HAP-1 (cell line): ENCODE results near the gene ARHGAP15.

ENCODE experiments used
- DNase-seq, 2 experiments: peaks; one replicate each; pipeline ENCODE4 v3.0.0-alpha.2; 2016 to 2020; ENCODE audit warnings: low spot score in 2 of 2
- H3K27me3 ChIP-seq: fragments of 250-450 bp; sonication (Bioruptor Pico); 2 replicates; pipeline ENCODE4 v1.5.1; 2020; ENCODE audit warnings: low read depth, mild to moderate bottlenecking, moderate library complexity
- H3K36me3 ChIP-seq: fragments of 250-450 bp; sonication (Bioruptor Pico); replicated peaks from 2 replicates; pipeline ENCODE4 v1.5.1; 2020; ENCODE audit warnings: mild to moderate bottlenecking
- H3K4me1 ChIP-seq: fragments of 250-450 bp; sonication (Bioruptor Pico); 2 replicates; pipeline ENCODE4 v1.5.1; 2020; ENCODE audit warnings: mild to moderate bottlenecking
- H3K4me3 ChIP-seq: fragments of 250-450 bp; sonication (Bioruptor Pico); 2 replicates; pipeline ENCODE4 v1.5.1; 2020; ENCODE audit warnings: mild to moderate bottlenecking, moderate library complexity
- H3K9me3 ChIP-seq: fragments of 250-450 bp; sonication (Bioruptor Pico); 2 replicates; pipeline ENCODE4 v1.5.1; 2020; ENCODE audit warnings: mild to moderate bottlenecking, moderate library complexity
- in situ Hi-C: fragments of 300-500 bp; cut with MboI; formaldehyde crosslinking; loops from 3 replicates; pipeline ENCODE4 v1.14.3; 2020; ENCODE audit warnings: low sequenced_read_pairs, inconsistent platforms, mixed read lengths

ARHGAP15 gene

GRCh38 chr2:143420313-143420712 is 291.1 kb downstream of the ARHGAP15 start:
- no peak overlapping the region for H3K4me3 ChIP-seq
- H3K9me3 ChIP-seq = no peaks in the 10 kb centered on the region
- DNase-seq = no peak
- in situ Hi-C loops = no loop called here
- no peaks in the 10 kb centered on the region for H3K27me3 ChIP-seq
- no peaks in the 10 kb centered on the region for H3K4me1 ChIP-seq
- H3K36me3 ChIP-seq = no peaks in the 10 kb centered on the region

GRCh38 chr2:143422681-143423080 is 293.5 kb downstream of the ARHGAP15 start:
- H3K4me1 ChIP-seq = no peaks in the 10 kb centered on the region
- H3K36me3 ChIP-seq = no peaks in the 10 kb centered on the region
- in situ Hi-C loops = no loop called here
- no peak for DNase-seq
- no peak overlapping the region for H3K4me3 ChIP-seq
- H3K27me3 ChIP-seq = no peaks in the 10 kb centered on the region
- H3K9me3 ChIP-seq = no peaks in the 10 kb centered on the region

- H3K36me3 ChIP-seq = no peaks in the 10 kb centered on the region
- no peak overlapping the region for H3K4me3 ChIP-seq
- in situ Hi-C loops = no loop called here
- DNase-seq = no peak
- H3K4me1 ChIP-seq = no peaks in the 10 kb centered on the region
- no peaks in the 10 kb centered on the region for H3K27me3 ChIP-seq
- no peaks in the 10 kb centered on the region for H3K9me3 ChIP-seq
Measured at GRCh38 chr2:143425896-143426295, 296.7 kb downstream of the ARHGAP15 start.

- H3K4me3 ChIP-seq = no peak overlapping the region
- no peaks in the 10 kb centered on the region for H3K9me3 ChIP-seq
- H3K27me3 ChIP-seq = no peaks in the 10 kb centered on the region
- H3K36me3 ChIP-seq = no peaks in the 10 kb centered on the region
- DNase-seq = no peak
- no peaks in the 10 kb centered on the region for H3K4me1 ChIP-seq
- in situ Hi-C loops = no loop called here
Measured at GRCh38 chr2:143426296-143426695, 297.1 kb downstream of the ARHGAP15 start.

GRCh38 chr2:143428700-143429099 is 299.5 kb downstream of the ARHGAP15 start:
- Histone ChIP-seq H3K4me1 (no peaks in the 10 kb centered on the region), H3K27me3 (no peaks in the 10 kb centered on the region), H3K9me3 (no peaks in the 10 kb centered on the region), H3K4me3 (no peak overlapping the region), H3K36me3 (no peaks in the 10 kb centered on the region)
- in situ Hi-C loops = no loop called here
- no peak for DNase-seq

- DNase-seq = no peak
Measured at GRCh38 chr2:143429932-143430679, 300.9 kb downstream of the ARHGAP15 start.

GRCh38 chr2:143431316-143431715 is 302.1 kb downstream of the ARHGAP15 start:
- in situ Hi-C loops = no loop called here
- H3K4me3 ChIP-seq = no peak overlapping the region
- no peaks in the 10 kb centered on the region for H3K9me3 ChIP-seq

More at GRCh38 chr2:143429932-143430679, 300.9 kb downstream of the ARHGAP15 start:
- in situ Hi-C loops = no loop called here
- Histone ChIP-seq H3K9me3 (no peaks in the 10 kb centered on the region), H3K27me3 (no peaks in the 10 kb centered on the region), H3K4me1 (no peaks in the 10 kb centered on the region), H3K36me3 (no peaks in the 10 kb centered on the region), H3K4me3 (no peak overlapping the region)

GRCh38 chr2:143433251-143433650 is 304.0 kb downstream of the ARHGAP15 start:
- no peak for DNase-seq
- H3K4me1 ChIP-seq = no peaks in the 10 kb centered on the region
- in situ Hi-C loops = no loop called here
- no peaks in the 10 kb centered on the region for H3K36me3 ChIP-seq
- H3K9me3 ChIP-seq = no peaks in the 10 kb centered on the region
- H3K4me3 ChIP-seq = no peak overlapping the region
- H3K27me3 ChIP-seq = no peaks in the 10 kb centered on the region

More at GRCh38 chr2:143431316-143431715, 302.1 kb downstream of the ARHGAP15 start:
- Histone ChIP-seq H3K36me3 (no peaks in the 10 kb centered on the region), H3K4me1 (no peaks in the 10 kb centered on the region), H3K27me3 (no peaks in the 10 kb centered on the region)
- no peak for DNase-seq

GRCh38 chr2:143433840-143434239 is 304.6 kb downstream of the ARHGAP15 start:
- no peaks in the 10 kb centered on the region for H3K27me3 ChIP-seq
- in situ Hi-C loops = no loop called here
- H3K36me3 ChIP-seq = no peaks in the 10 kb centered on the region
- H3K4me3 ChIP-seq = no peak overlapping the region
- no peaks in the 10 kb centered on the region for H3K4me1 ChIP-seq
- no peak for DNase-seq
- no peaks in the 10 kb centered on the region for H3K9me3 ChIP-seq

- H3K4me1 ChIP-seq = no peaks in the 10 kb centered on the region
- in situ Hi-C loops = no loop called here
- no peaks in the 10 kb centered on the region for H3K9me3 ChIP-seq
- no peak overlapping the region for H3K4me3 ChIP-seq
- no peaks in the 10 kb centered on the region for H3K36me3 ChIP-seq
- H3K27me3 ChIP-seq = no peaks in the 10 kb centered on the region
- no peak for DNase-seq
Measured at GRCh38 chr2:143434445-143434844, 305.2 kb downstream of the ARHGAP15 start.

GRCh38 chr2:143435131-143435530 is 305.9 kb downstream of the ARHGAP15 start:
- no peaks in the 10 kb centered on the region for H3K4me1 ChIP-seq
- no peak for DNase-seq
- no peaks in the 10 kb centered on the region for H3K27me3 ChIP-seq
- H3K36me3 ChIP-seq = no peaks in the 10 kb centered on the region
- no peak overlapping the region for H3K4me3 ChIP-seq
- H3K9me3 ChIP-seq = no peaks in the 10 kb centered on the region
- in situ Hi-C loops = no loop called here

- Histone ChIP-seq H3K36me3 (no peaks in the 10 kb centered on the region), H3K9me3 (no peaks in the 10 kb centered on the region), H3K4me1 (no peaks in the 10 kb centered on the region), H3K4me3 (no peak overlapping the region), H3K27me3 (no peaks in the 10 kb centered on the region)
- in situ Hi-C loops = no loop called here
- DNase-seq = no peak
Measured at GRCh38 chr2:143436951-143437350, 307.7 kb downstream of the ARHGAP15 start.

- Histone ChIP-seq H3K4me3 (no peak overlapping the region), H3K9me3 (no peaks in the 10 kb centered on the region), H3K4me1 (no peaks in the 10 kb centered on the region), H3K36me3 (no peaks in the 10 kb centered on the region), H3K27me3 (no peaks in the 10 kb centered on the region)
- in situ Hi-C loops = no loop called here
- DNase-seq = no peak
Measured at GRCh38 chr2:143440411-143441012, 311.3 kb downstream of the ARHGAP15 start.

- in situ Hi-C loops = no loop called here
- no peak overlapping the region for H3K4me3 ChIP-seq
- no peak for DNase-seq
- no peaks in the 10 kb centered on the region for H3K9me3 ChIP-seq
- H3K27me3 ChIP-seq = no peaks in the 10 kb centered on the region
- no peaks in the 10 kb centered on the region for H3K4me1 ChIP-seq
- no peaks in the 10 kb centered on the region for H3K36me3 ChIP-seq
Measured at GRCh38 chr2:143442193-143442592, 313.0 kb downstream of the ARHGAP15 start.
